HK-2 (cell line): ENCODE measurements around the gene CHMP4A.

Experiments used
- DNase-seq: peaks from one replicate; pipeline ENCODE4 v3.0.0-alpha.2; 2018; ENCODE audit not compliant: unreplicated experiment

CHMP4A gene

DNA sequence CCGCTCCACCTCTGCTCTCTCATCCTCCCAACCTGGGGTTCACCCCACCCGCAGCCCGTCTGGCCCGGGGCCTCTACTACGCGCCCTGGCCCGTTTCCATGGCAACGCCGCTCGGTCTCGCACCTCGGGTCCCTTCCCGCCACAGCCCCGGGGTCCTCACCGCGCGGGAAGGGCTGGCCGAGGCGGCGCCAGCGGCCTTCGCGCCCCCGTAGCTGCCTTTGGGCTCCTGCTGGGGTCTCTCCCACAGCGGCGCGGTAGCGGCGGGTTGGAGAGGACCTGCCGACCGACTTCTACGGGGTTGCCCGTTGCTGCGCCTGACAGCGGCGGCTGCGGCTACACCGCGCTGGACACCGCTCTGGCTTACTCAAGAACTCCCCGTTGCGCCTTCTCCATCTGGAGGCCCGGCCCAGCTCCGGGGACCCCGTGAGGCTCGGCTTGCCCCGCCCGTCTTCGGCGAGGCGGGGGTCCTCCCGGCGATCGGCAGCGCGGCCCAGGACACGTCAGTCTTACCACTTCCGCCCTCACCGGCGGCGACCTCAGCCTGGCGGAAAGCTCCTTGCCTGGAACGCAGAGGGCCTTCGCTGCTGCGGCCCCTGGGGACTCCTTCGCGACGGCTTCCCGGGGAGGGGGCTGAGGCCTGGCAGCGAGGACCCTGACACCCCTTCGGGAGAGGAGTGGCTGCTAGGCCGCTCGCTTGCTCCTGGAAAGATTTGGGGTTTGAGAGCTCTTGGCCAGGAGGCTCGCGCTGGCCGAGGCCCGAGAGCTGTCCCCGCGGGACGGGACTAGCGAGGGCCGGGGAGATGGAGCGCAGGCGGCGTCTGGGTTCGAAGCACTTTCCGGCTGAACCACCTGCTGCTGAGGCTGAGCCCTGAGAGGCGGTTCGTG, 17.9 kb downstream of the CHMP4A start, which contains the start of gene TM9SF1:
TSS of gene TM9SF1 (minus strand) at position 256 of the 885 bp plus-strand sequence. CDS start 422 bp downstream, outside the sequence.
- peak; percentile 85 for DNase-seq

- no peak for DNase-seq
Observed at GRCh38 chr14:24194873-24195185, 18.5 kb downstream of the CHMP4A start.

- DNase-seq = no peak
Observed at GRCh38 chr14:24194186-24194872, 19.0 kb downstream of the CHMP4A start.

DNA sequence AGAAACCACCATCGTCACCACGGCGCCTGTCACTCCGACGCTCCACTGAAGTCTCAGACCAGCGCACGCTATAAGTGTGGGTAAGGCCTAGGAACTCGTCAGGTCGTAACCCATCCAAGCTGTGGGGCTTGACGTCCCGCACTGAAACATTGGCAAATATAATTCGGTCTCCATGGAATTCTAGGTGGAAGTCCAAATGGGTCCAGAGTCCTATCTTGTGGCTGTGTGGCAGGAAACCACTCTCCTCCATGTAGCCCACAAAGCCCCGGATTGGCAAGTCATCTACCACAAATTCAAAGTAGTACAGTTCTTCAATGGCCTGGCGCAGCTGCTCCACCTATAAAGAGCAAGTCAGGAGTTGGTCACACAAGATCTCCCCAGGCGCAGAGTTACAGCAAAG, 20.4 kb downstream of the CHMP4A start:
- DNase-seq = no peak

DNA sequence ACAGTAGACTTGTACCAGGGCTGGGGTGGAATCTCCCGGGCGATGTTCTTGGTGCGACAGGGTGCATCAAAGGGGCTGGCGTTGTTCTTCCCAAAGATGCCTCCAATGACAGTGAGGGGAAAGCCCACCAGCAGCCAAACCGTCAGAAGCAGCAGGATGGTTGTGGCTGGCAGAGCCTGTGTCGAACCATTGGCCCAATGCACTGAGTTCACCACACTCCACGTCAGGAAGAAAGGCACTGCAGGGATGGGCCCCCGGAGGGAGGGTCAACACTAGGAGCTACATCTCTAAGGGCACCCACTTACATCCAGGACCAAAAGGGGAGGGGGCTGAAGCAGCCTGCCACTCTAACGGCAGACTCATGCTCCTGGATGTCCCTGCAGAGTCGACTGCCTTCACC, 22.9 kb downstream of the CHMP4A start:
- DNase-seq = no peak

DNA sequence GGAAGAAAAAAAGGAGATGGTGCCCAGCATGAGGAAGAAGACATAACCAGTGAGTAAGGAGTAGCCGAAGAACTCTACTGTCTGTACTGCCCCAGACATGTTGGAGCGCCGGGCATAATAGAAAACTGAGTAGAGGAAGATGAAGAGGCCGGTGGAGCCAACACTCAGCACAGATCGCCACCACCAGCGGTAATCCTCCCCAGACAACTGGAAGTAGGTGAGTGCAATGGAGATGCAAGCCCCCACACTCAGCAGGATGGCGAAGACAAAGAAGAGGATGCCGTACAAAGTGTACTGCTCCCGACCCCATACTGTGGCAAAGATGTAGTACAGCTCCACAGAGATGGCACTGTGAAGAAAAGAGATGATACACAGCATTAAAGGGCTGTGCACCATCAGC, 23.8 kb downstream of the CHMP4A start:
- DNase-seq = no peak

- no peak for DNase-seq
Observed at GRCh38 chr14:24189059-24189375, 24.3 kb downstream of the CHMP4A start.

DNA sequence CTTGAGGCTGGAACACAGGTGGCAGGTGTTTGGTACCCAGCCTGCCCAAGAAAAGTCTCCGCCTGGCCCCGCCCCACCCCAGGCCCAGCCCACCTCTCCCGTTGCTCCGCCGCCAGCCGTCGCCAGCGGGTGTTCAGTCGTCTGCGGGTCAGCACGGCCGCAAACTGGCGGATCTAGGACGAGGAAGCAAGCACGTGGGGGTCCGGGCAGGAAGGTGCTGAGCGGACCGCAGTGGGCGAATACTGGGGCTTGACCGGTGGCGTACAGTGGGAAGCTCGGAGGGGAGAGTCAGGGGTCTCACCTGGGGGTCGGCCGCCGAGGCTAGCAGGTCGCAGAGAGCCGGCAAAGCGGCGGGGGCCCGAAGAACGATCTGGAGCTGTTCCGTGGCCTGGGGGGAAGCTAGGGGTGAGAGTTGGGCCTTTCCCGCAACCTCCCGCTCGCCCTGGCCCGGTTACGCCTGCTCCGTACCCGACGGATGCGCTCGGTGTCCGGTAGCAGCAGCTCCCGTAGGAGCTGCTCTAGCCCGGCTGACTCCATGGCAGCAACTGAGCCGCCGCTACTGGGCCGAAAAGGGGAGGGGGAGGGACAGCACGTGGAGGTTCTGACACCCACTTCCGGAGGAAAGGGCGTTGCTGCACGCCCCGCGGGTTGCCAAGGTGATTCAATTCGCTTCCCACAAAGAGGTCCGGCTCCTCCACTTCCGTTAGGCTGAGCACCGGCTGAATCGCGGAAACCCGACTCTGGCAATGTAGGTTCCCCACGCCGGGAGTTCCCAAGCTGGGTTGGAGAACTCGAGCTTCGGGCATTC, 24.8 kb downstream of the CHMP4A start, which contains the start of gene IPO4:
TSS of gene IPO4 (minus strand) at position 566 of the 808 bp plus-strand sequence. CDS start at position 537, 29 bp downstream.
- DNase-seq = peak; percentile 96

GRCh38 chr14:24187539-24187915, 25.8 kb downstream of the CHMP4A start:
- DNase-seq = no peak

- no peak for DNase-seq
Observed at GRCh38 chr14:24186831-24187538, 26.3 kb downstream of the CHMP4A start.

DNA sequence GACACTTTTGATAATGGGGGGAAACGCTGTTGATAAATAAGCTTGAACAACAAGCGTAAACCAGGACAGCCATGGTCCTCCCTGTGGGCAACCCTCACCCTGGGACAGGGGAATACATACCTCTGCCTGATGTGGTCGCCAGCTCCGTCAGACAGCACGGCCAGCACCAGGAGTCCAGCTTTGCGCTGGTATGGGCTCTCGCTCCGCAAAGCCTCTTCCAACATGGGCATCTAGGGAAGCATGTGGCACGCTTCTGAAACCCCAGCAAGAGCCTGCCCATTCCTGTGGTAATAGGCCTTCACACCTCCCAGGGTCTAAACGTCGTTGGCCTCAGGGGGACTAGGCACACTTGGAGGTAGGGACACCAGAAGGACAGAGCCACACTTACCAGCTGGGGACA, 27.5 kb downstream of the CHMP4A start:
- DNase-seq = no peak

DNA sequence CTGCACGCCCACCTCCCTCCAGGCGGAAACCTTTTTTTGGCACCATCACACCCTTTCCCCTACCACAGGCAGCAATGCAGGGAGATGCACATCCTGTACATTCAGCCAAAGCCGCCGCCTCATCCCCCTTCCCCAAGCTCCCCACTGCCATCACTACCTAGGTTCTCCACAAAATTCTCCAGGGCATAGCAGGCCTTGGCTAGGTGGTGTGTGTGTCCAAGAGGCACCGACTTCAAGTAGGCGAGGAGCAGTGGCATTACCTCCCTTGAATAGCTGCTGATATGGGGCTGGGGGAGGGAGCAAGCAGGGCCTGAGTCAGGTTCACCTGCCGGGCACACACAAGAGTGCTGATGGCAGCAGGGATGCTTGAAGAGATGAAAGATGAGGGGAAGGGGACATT, 28.3 kb downstream of the CHMP4A start:
- DNase-seq = no peak

GRCh38 chr14:24184104-24184970, 29.0 kb downstream of the CHMP4A start:
- DNase-seq = no peak

- DNase-seq = no peak
Observed at GRCh38 chr14:24183014-24183481, 30.2 kb downstream of the CHMP4A start.

GRCh38 chr14:24182110-24182882, 31.0 kb downstream of the CHMP4A start:
- no peak for DNase-seq

- no peak for DNase-seq
Observed at GRCh38 chr14:24181371-24182077, 31.8 kb downstream of the CHMP4A start.

DNA sequence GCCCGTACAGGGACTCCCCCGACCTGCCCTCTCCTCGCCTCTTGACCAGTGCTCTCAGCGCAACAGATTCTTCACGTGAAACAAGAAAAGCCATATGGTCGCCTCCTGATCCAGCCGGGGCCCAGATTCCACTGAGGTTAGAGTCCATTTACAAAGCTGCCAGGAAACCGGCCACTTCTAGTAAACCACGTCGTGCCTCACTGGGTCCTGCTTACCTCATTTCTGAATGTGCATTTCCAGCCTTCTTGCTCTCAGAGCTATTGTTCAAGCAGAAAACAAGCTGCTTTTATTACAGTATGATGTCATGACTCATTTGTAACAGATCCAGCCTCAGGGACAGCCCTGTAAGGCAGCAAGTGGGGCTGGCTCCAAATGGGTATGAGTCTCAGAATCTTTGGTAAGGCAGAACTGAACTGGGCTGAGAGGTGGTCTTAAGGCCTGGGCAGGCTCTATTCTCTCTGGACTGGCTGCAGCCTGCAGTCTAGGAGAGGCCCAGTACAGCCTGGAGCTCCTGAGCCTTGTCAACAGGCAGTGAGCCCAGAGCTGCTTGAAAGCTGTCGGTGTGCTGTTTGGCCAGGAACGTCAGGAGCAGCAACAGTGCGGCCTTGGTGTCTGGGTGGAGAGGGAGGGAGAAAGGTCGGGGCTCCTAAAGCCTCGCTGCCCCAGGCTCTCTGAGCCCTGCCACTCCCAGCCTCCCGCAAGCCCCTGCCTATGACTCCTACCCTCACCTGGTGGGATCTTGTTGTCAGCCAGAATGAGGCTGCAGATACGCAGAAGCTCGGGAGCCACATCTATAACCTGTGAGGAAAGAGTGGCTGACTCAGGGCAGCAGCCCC, 33.1 kb downstream of the CHMP4A start:
- DNase-seq = peak; percentile 65

GRCh38 chr14:24179294-24179960, 33.9 kb downstream of the CHMP4A start:
- DNase-seq = no peak
